ENCODE results near the gene TCIRG1.

TCIRG1 gene

DNA sequence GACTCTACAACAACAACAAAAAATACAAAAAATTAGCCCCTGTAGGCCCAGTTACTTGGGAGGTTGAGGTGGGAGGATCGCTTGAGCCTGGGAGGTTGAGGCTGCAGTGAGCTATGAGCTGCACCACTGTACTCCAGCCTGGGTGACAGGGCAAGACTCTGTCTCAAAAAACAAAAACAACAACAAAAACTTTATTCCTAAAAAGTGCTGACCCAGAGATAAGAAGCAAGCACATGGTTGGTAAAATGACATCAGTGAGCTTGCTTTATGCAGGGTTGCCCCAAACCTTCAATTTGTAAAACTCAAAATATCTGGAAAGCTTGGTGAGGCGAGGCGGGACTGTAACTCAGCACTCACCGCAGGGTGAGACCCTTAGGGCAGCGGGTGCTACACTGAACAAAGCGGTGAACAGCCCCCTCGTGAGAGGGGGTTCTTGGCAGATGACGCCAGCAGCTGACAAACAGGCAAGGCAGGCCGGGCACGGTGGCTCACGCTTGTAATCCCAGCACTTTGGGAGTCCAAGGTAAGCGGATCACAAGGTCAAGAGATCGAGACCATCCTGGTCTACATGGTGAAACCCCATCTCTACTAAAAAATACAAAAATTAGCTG lies 3.5 kb upstream of the TCIRG1 start:
- Histone ChIP-seq H3K9me3 (ENCODE audit: control insufficient read depth, low read length) (no peaks in the 10 kb centered on the region), H3K27ac (ENCODE audit: low read depth, low read length, severe bottlenecking) (no peak overlapping the region), H3K4me3 (ENCODE audit: extremely low read depth, insufficient read depth, low read length, poor library complexity, severe bottlenecking) (no peak overlapping the region), H3K4me1 (ENCODE audit: control insufficient read depth, insufficient read depth, low read length, poor library complexity, severe bottlenecking) (peaks cover 15% of the 10 kb centered on the region), H3K36me3 (ENCODE audit: control insufficient read depth, insufficient read depth, low read length) (peaks cover 37% of the 10 kb centered on the region)
- WGBS, 2 experiments (ENCODE audit: insufficient coverage in 2 of 2), result 86 to 90% methylated on average over 10 to 12 of the region's 13 CpGs

DNA sequence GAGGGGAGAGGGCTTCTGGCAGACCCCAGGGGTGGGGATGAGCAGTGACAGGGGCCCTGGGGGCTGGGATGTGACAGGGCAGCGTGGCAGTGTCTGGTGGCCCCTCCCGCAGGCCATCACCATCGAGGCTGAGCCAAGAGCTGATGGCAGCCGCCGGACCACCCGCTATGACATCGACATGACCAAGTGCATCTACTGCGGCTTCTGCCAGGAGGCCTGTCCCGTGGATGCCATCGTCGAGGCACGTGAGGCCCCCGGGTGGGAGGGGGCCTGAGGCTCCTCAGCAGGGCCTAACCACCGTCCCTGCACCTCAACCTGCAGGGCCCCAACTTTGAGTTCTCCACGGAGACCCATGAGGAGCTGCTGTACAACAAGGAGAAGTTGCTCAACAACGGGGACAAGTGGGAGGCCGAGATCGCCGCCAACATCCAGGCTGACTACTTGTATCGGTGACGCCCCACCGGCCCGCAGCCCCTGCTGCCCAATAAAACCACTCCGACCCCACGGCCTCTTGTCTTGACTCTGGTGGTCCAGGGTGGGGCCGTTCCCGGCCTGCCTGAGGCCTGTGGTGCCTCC lies 2.6 kb upstream of the TCIRG1 start:
- WGBS, 2 experiments (ENCODE audit: insufficient coverage in 2 of 2), result 89 to 92% methylated on average over 27 of the region's 27 CpGs
- H3K4me3 ChIP-seq (ENCODE audit: extremely low read depth, insufficient read depth, low read length, poor library complexity, severe bottlenecking), result no peak overlapping the region
- peaks cover 41% of the 10 kb centered on the region for H3K36me3 ChIP-seq (ENCODE audit: control insufficient read depth, insufficient read depth, low read length)
- no peak overlapping the region for H3K27ac ChIP-seq (ENCODE audit: low read depth, low read length, severe bottlenecking)
- no peaks in the 10 kb centered on the region for H3K9me3 ChIP-seq (ENCODE audit: control insufficient read depth, low read length)
- peaks cover 23% of the 10 kb centered on the region for H3K4me1 ChIP-seq (ENCODE audit: control insufficient read depth, insufficient read depth, low read length, poor library complexity, severe bottlenecking)

DNA sequence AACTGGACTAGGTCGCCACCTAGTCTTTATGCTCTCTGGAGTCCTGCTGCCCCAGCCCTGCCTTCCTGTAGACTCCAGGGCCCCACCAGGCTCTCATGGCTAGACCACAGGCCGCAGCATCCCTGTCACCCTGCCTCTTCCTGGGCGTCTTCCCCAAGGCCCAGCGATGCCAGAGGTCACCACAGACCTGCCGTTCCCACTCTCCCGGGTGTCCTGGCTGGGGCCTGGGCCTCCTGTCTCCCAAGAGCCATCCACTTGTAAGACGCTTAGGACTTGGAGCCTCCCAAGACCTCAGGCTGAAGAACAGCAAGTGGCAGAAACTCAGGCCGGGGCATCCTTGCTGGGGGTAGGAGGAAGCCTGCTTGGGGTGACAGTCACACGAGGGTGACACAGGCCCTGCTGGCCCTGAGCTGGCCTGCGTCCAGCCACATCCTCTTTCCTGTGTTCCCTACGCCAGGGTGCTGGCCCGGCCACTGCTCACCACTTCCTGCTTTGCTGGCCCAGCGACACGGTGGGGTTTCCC lies 2.0 kb upstream of the TCIRG1 start:
- Histone ChIP-seq H3K27ac (ENCODE audit: low read depth, low read length, severe bottlenecking) (no peak overlapping the region), H3K9me3 (ENCODE audit: control insufficient read depth, low read length) (no peaks in the 10 kb centered on the region), H3K4me1 (ENCODE audit: control insufficient read depth, insufficient read depth, low read length, poor library complexity, severe bottlenecking) (peaks cover 23% of the 10 kb centered on the region), H3K4me3 (ENCODE audit: extremely low read depth, insufficient read depth, low read length, poor library complexity, severe bottlenecking) (no peak overlapping the region), H3K36me3 (ENCODE audit: control insufficient read depth, insufficient read depth, low read length) (peaks cover 42% of the 10 kb centered on the region)
- WGBS, 2 experiments (ENCODE audit: insufficient coverage in 2 of 2), result 95 to 98% methylated on average over 7 to 12 of the region's 14 CpGs

DNA sequence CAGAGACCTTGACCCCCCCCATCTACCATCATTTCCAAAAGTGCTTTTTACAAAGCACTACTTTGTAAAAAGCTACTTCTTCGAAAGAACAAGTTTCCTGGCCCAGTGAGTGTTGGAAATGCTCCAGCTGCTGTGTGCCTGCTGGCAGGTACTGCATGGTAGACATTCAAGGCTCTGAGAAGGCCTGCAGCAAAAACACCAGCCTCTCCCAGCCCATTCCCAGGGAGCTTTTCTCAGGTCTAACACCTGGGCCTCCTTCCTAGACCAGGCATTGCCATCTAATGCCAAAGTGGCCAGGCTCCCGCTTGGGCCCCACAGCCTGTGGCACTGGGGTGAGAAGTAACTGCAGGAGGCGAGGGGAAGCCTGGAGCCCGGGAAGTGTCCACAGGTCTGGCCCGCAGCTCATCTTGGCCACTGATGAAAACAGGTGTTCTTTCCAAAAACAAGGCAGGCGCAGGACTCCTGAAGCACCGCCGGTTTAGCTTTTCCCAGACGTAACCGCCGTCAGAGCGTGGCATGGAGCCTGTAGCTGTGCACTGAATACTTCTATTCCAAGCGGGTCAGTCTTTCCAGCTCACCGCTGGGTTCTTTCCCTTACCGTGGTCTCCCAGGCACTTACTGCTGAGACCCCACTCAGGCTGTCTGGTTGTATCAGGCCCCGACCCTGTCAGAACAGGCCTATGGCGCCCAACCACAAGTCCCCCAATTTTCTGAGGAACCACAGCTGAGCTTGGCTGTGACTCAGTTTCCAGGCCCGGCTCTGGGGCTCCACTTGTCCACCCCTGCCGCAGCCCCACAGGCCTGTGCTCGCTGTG lies 1.2 kb upstream of the TCIRG1 start:
- peaks cover 23% of the 10 kb centered on the region for H3K4me1 ChIP-seq (ENCODE audit: control insufficient read depth, insufficient read depth, low read length, poor library complexity, severe bottlenecking)
- peaks cover 37% of the 10 kb centered on the region for H3K36me3 ChIP-seq (ENCODE audit: control insufficient read depth, insufficient read depth, low read length)
- H3K4me3 ChIP-seq (ENCODE audit: extremely low read depth, insufficient read depth, low read length, poor library complexity, severe bottlenecking), result no peak overlapping the region
- H3K9me3 ChIP-seq (ENCODE audit: control insufficient read depth, low read length), result no peaks in the 10 kb centered on the region
- H3K27ac ChIP-seq (ENCODE audit: low read depth, low read length, severe bottlenecking), result peak overlapping the region; percentile 3
- WGBS, 2 experiments (ENCODE audit: insufficient coverage in 2 of 2), result 95 to 98% methylated on average over 19 to 20 of the region's 20 CpGs

DNA sequence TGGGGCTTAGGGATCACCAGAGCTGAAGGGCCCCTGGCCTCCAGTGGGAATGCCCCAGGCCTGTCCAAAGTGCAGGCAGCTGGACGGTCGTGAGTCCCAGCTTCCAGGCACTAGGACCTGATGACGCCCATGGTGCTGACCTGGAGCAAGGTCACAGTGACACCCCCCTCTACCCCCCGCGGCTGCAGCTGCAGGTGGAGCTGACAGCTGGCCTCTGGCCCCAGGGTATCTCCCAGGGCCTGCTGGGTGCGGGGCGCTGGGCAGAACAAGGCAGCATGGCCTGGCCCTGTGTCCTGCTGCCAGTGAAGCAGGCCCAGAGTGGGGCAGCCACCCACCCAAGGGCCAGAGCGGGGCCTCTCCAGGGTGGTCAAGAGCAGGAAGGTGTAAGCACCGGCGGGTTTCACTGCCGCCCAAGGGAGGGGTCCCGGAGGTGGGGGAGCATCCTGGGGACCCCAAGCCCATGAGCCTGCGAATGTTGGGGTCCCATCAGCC lies 553 bp upstream of the TCIRG1 start:
- H3K4me1 ChIP-seq (ENCODE audit: control insufficient read depth, insufficient read depth, low read length, poor library complexity, severe bottlenecking), result peaks cover 29% of the 10 kb centered on the region
- 67 to 78% methylated on average over 8 to 13 of the region's 13 CpGs for WGBS, 2 experiments (ENCODE audit: insufficient coverage in 2 of 2)
- peak overlapping the region; percentile 84 for H3K27ac ChIP-seq (ENCODE audit: low read depth, low read length, severe bottlenecking)
- no peaks in the 10 kb centered on the region for H3K9me3 ChIP-seq (ENCODE audit: control insufficient read depth, low read length)
- H3K4me3 ChIP-seq (ENCODE audit: extremely low read depth, insufficient read depth, low read length, poor library complexity, severe bottlenecking), result peak overlapping the region; percentile 56
- peaks cover 34% of the 10 kb centered on the region for H3K36me3 ChIP-seq (ENCODE audit: control insufficient read depth, insufficient read depth, low read length)

DNA sequence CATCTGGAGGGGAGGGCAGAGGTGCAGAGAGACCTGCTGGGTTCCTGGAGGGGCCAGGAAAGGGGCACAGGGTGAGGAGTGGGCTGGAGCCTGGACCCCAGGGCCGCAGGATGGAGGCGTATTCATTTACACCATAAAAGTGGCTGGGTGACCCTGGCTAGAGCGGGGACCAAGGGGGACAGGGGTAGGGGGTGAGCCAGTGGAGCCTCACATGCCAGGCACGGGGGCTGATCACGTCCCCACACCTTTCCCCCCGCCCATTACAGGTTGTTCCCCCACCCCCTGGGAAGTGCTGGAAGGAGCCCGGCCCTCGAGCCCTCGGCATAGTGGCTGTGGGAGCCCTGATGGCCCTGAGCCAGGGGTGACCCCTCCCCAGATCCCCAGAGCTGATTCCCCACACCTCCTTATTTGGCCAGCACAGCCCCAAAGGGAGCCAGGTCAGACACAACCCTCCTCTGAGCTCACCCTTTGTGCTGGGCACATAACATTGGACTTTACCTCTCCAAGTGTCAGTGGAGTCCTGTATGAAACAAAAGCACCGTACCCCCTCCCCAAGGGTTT lies 781 bp downstream of the TCIRG1 start:
- Histone ChIP-seq H3K36me3 (ENCODE audit: control insufficient read depth, insufficient read depth, low read length) (peaks cover 25% of the 10 kb centered on the region), H3K27ac (ENCODE audit: low read depth, low read length, severe bottlenecking) (peak overlapping the region; percentile 84), H3K4me3 (ENCODE audit: extremely low read depth, insufficient read depth, low read length, poor library complexity, severe bottlenecking) (peak overlapping the region; percentile 56), H3K4me1 (ENCODE audit: control insufficient read depth, insufficient read depth, low read length, poor library complexity, severe bottlenecking) (peaks cover 34% of the 10 kb centered on the region), H3K9me3 (ENCODE audit: control insufficient read depth, low read length) (no peaks in the 10 kb centered on the region)
- 75 to 80% methylated on average over 1 to 3 of the region's 10 CpGs for WGBS, 2 experiments (ENCODE audit: insufficient coverage in 2 of 2)

DNA sequence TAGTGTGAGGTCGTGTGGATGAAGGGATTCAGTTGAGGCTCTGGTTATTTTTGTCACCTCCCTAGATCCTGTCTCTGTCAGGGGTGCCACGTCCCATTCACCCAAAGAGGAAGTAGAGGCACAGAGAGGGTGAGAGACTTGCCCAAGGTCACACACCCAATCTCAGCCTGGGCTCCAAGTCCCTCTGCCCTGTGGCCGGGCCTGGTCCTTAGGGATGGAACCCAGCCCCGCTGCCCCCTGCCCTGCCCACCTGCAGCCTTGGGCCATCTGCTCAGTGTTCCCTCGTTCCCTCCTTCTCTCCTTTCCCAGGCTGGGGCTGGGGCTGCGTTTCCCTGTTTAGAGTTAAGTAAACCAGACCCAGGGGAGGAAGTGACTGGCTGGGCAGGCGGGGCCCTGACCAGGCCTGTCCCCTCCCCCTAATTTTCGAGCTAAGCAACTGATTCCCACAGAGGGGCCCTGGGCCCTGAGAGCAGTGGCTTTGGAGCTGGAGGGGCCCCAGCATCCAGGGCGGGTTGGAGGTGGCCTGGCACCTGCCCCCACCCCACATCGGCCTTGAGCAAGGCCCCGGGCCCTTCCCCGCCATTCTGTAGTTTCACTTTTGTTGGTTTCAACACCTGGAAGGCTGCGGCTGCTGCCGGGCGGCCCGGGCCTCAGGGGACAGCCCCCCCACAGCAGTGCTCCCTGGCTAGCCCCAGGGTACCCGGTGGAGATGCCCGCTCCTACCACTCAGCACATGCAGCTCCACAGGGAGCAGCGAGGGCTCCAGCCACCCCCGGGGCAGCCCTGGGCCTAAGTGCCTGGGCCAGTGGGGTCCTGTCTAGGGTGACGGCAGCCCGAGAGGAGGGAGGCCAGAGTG lies 1.5 kb downstream of the TCIRG1 start:
- WGBS, 2 experiments (ENCODE audit: insufficient coverage in 2 of 2), result 64 to 65% methylated on average over 11 to 14 of the region's 22 CpGs
- Histone ChIP-seq H3K27ac (ENCODE audit: low read depth, low read length, severe bottlenecking) (peak overlapping the region; percentile 84), H3K4me3 (ENCODE audit: extremely low read depth, insufficient read depth, low read length, poor library complexity, severe bottlenecking) (peak overlapping the region; percentile 56)

DNA sequence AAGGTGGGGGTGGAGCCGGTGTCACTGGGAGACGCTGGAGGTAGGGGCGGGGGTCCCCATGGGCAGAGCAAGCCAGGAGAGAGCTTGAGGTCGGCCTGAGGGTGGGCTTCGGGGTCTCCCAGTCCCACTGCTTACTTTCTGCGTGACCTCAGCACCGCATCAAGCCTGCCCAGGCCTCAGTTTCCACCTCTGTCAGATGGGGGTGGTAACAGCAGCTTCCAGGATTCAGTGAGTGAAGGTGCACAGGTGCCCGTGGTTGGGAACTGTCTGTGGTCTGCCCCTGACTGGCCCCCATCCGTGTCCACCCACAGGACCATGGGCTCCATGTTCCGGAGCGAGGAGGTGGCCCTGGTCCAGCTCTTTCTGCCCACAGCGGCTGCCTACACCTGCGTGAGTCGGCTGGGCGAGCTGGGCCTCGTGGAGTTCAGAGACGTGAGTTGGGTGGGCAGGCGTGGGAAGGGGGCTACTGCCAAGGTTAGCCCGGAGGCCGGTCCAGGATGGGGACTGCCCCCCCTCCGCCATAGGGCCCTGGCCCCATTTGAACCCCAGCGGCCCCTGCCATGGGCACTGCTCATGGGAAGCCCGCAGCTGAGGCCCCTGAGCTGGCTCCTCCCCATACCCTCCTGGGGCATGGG lies 2.2 kb downstream of the TCIRG1 start:
- WGBS, 2 experiments (ENCODE audit: insufficient coverage in 2 of 2), result 91 to 94% methylated on average over 17 to 20 of the region's 23 CpGs
- H3K27ac ChIP-seq (ENCODE audit: low read depth, low read length, severe bottlenecking), result peak overlapping the region; percentile 84
- H3K9me3 ChIP-seq (ENCODE audit: control insufficient read depth, low read length), result no peaks in the 10 kb centered on the region
- peaks cover 27% of the 10 kb centered on the region for H3K36me3 ChIP-seq (ENCODE audit: control insufficient read depth, insufficient read depth, low read length)
- H3K4me3 ChIP-seq (ENCODE audit: extremely low read depth, insufficient read depth, low read length, poor library complexity, severe bottlenecking), result peak overlapping the region; percentile 56
- peaks cover 34% of the 10 kb centered on the region for H3K4me1 ChIP-seq (ENCODE audit: control insufficient read depth, insufficient read depth, low read length, poor library complexity, severe bottlenecking)

More for the DNA sequence above, 1.5 kb downstream of the TCIRG1 start:
- Histone ChIP-seq H3K4me1 (ENCODE audit: control insufficient read depth, insufficient read depth, low read length, poor library complexity, severe bottlenecking) (peaks cover 34% of the 10 kb centered on the region), H3K9me3 (ENCODE audit: control insufficient read depth, low read length) (no peaks in the 10 kb centered on the region), H3K36me3 (ENCODE audit: control insufficient read depth, insufficient read depth, low read length) (peaks cover 25% of the 10 kb centered on the region)

DNA sequence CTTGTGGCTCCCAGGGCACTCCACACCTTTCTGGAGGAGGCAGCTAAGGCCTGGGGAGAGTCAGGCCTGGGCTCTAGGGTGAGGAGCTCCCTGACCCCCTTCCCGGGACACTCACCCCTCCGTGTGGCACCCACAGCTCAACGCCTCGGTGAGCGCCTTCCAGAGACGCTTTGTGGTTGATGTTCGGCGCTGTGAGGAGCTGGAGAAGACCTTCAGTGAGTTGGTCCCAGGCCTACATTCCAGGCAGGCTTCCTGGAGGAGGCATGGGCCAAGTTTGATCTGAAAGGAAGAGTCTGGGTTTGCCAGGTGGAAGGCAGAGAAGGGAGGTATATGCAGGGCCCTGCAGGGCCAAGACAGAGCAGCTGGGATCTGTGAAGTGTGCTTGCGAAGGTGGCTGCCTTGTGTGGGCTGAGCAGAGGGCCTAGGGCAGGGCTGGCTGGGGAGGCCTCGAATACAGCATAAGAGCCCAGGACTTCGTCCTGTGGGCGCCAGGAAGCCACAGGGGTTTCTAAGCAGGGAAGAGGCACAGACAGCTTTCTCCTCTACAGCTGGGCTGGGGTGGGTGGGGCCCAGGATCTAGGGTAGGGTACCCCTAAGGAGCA lies 2.9 kb downstream of the TCIRG1 start:
- H3K9me3 ChIP-seq (ENCODE audit: control insufficient read depth, low read length), result no peaks in the 10 kb centered on the region
- H3K4me1 ChIP-seq (ENCODE audit: control insufficient read depth, insufficient read depth, low read length, poor library complexity, severe bottlenecking), result peaks cover 34% of the 10 kb centered on the region
- no peak overlapping the region for H3K4me3 ChIP-seq (ENCODE audit: extremely low read depth, insufficient read depth, low read length, poor library complexity, severe bottlenecking)
- WGBS, 2 experiments (ENCODE audit: insufficient coverage in 2 of 2), result 91 to 95% methylated on average over 10 to 12 of the region's 12 CpGs
- peaks cover 34% of the 10 kb centered on the region for H3K36me3 ChIP-seq (ENCODE audit: control insufficient read depth, insufficient read depth, low read length)
- no peak overlapping the region for H3K27ac ChIP-seq (ENCODE audit: low read depth, low read length, severe bottlenecking)

Measured in mesodermal cell (in vitro differentiated cells).